ENCODE results near the gene EP400.
A peak's percentile ranks its signal among the peaks of the same experiment; 100 is the strongest.

EP400 gene

DNA sequence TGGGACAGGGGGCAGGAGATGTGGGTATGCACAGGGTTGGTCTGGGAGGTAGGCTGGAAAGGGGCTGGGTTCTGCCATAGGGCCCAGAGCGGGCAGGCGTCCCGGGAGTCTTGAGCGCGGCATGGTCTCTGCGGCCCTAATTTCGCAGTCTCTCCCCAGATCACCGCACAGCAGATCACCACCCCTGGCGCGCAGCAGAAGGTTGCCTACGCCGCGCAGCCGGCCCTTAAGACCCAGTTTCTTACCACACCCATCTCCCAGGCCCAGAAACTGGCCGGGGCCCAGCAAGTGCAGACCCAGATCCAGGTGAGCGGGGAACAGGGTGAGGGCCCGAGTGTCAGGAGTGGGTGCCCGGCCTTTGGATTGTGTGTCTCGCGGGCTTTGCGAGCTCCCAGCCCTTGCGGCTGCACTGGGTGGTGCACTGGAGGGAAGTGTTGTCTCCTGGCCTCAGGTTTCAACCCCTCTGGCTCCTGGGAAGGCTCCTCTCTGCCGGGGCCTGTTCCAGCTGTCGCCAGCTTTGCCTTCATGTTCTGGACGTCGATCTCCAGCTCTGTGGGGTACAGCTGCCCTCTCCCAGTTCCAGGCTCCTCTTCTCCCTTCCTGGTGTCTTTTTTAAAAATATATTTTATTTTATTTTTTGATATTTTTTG is 119.7 kb downstream of the EP400 start:
- DNase-seq (ENCODE audit: low read depth), result no peak
- no peak overlapping the region for H3K4me3 ChIP-seq (ENCODE audit: low read depth, low read length)
- TF ChIP-seq, protein P1, sequence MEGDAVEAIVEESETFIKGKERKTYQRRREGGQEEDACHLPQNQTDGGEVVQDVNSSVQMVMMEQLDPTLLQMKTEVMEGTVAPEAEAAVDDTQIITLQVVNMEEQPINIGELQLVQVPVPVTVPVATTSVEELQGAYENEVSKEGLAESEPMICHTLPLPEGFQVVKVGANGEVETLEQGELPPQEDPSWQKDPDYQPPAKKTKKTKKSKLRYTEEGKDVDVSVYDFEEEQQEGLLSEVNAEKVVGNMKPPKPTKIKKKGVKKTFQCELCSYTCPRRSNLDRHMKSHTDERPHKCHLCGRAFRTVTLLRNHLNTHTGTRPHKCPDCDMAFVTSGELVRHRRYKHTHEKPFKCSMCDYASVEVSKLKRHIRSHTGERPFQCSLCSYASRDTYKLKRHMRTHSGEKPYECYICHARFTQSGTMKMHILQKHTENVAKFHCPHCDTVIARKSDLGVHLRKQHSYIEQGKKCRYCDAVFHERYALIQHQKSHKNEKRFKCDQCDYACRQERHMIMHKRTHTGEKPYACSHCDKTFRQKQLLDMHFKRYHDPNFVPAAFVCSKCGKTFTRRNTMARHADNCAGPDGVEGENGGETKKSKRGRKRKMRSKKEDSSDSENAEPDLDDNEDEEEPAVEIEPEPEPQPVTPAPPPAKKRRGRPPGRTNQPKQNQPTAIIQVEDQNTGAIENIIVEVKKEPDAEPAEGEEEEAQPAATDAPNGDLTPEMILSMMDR (IDR thresholded peaks at IDR 0.05; ENCODE audit: insufficient read depth, low read depth, low read length, missing control alignments), result no peak

DNA sequence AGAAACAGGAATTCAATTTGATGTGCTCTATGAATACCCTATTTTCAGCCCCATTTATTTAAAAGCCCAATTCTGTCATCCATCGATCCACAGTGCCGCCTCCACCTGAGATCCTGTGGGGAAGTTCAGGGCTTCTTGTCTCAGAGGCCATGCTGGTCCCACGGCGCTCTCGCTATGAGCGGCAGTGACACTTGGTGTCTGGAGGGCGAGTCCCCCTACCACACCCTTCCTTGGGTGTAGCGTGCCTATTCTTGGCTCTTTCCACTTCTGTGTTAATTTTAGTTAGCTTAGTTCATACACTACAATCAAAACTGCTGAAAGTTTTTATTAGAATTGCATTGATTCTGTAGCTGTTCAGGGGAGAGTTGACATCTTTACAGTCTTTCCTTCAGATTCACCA is 120.6 kb downstream of the EP400 start:
- peak overlapping the region; percentile 3; the same call in 1 of the 2 replicates for H3K4me3 ChIP-seq (ENCODE audit: low read depth, low read length)
- TF ChIP-seq, protein P1 (IDR thresholded peaks at IDR 0.05; ENCODE audit: insufficient read depth, low read depth, low read length, missing control alignments), result no peak

DNA sequence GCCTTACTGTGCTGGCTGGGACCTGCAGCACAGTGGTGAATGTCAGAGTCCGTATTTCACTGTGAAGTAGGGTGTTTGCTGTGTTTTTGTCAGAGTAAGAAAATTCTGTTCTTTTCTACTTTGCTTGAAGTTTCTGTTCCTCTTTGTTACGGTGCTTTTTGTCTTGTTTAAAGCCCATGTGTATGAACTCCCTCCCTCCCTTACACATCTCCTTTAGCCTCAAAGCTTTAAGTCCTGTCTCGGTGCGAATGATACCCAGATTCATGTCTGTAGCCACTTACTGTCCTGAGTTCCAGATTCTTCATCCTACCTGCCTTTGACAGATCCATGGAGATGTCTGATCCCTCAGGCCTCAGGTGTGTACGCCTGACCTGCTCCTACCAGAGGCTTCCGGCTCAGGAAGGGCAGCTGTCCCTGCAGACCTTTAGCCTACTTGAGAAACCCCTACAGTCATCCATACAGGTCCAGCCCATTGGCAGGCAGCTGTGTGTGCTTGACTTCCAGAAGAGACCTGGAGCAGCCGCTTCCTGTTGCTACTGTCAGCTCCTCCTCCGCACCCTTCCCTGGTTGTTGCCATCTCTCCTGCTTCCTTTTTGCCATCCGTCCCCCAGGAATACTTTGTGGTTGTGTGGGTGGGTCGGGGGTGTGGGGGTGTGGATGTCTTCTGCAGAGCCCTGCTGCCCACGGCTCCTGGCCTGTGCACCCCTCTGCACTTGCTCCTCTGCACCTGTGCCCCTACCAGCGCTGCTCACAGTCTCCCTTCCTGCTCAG is 121.5 kb downstream of the EP400 start:
- TF ChIP-seq, protein P1 (IDR thresholded peaks at IDR 0.05; ENCODE audit: insufficient read depth, low read depth, low read length, missing control alignments), result no peak
- peak; percentile 81 for DNase-seq (ENCODE audit: low read depth)
- H3K4me3 ChIP-seq (ENCODE audit: low read depth, low read length), result peak overlapping the region; percentile 26

More for the DNA sequence above, 120.6 kb downstream of the EP400 start:
- DNase-seq (ENCODE audit: low read depth), result peak; percentile 54

DNA sequence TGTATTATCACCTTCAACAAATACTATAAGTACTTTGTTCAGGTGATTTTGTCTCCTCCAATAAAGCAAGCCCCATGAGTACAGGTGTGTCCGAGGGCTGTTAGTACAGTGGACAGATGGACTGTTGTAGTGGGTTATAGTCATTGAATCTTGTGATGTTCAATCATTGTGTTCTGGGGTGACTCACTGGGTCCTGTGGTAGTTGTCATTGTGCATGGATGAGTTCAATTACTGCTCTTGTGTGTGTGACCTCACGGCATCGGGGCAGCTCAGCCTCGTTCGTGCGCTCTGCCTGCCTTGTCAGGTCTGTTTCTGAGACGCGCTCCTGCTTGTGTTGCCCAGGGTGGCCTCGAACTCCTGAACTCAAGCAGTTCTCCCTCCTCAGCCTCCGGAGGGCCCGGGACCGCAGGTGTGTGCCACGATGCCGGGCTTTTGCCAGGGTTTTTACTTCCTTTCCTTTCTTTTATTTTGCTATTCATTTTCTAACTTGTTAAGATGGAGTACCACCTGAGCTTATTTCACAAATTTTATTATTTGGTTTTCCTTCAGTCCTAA is 122.2 kb downstream of the EP400 start:
- no peak overlapping the region for H3K4me3 ChIP-seq (ENCODE audit: low read depth, low read length)
- TF ChIP-seq, protein P1 (IDR thresholded peaks at IDR 0.05; ENCODE audit: insufficient read depth, low read depth, low read length, missing control alignments), result no peak
- DNase-seq (ENCODE audit: low read depth), result no peak

DNA sequence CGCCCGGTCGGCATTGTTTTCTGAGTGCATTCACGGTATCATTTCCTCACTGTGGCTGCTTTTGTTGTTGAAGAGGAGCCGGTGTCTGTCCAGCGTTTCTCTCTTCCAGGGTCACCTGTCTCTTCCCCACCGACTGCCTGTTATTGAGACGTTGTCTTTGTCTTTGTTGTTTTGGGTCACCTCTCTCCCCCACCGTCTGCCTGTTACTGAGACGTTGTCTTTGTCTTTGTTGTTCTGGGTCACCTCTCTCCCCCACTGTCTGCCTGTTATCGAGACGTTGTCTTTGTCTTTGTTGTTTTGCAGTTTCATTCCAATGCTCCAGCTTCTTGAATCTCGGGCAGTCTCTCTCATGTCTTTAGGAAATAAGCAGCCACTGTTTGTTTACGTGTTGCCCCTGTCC is 124.5 kb downstream of the EP400 start:
- no peak for DNase-seq (ENCODE audit: low read depth)
- TF ChIP-seq, protein P1 (IDR thresholded peaks at IDR 0.05; ENCODE audit: insufficient read depth, low read depth, low read length, missing control alignments), result no peak
- no peak overlapping the region for H3K4me3 ChIP-seq (ENCODE audit: low read depth, low read length)

DNA sequence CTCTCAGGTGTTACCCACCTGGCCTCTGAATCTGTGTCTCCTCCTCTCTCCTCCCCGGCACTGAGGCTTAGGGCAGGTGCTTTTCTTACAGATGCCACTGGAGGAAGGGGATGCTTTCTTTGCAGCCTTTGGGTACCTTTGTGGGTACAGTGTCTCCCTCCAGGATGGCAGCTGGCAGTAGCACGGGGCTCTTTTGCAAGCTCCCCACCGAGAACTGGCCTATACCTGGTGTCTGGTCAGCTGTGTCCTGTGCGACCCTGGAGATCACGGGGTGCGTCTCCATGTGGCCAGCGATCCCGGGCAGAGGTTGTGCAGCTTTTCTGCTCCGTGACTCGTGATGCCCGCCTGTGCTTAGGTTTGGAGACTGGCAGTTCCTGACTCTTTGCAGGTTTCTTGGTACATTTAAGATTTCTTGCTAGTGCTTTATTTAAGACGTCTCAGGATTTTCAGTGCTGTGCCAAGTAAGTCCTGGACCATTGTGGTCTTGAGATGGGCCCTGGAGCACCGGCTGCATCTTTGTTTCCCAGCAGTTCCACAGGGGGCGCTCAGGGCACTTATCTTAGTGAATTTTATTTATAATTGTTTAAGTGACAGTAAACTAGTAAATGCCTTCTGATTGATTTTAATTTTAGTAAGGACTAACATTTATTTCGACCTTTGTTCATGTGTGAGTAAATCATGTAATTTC is 125.4 kb downstream of the EP400 start:
- H3K4me3 ChIP-seq (ENCODE audit: low read depth, low read length), result no peak overlapping the region
- TF ChIP-seq, protein P1 (IDR thresholded peaks at IDR 0.05; ENCODE audit: insufficient read depth, low read depth, low read length, missing control alignments), result peak; percentile 11
- no peak for DNase-seq (ENCODE audit: low read depth)
